Mesendoderm (in vitro differentiated cells): ENCODE results near the gene LYRM4.

Experiments
- DNase-seq: peaks from one replicate; pipeline ENCODE4 v3.0.0; 2013
- H2AK5ac ChIP-seq: 2 replicates; pipeline ENCODE4 v1.6.1; 2013; ENCODE audit warnings: low read length, inconsistent platforms
- H2BK120ac ChIP-seq: 2 replicates; pipeline ENCODE4 v1.6.1; 2013; ENCODE audit warnings: low read depth, mild to moderate bottlenecking, low read length, moderate library complexity, mixed read lengths
- H2BK15ac ChIP-seq: replicated peaks from 2 replicates; pipeline ENCODE4 v1.6.1; 2013; ENCODE audit warnings: low read depth, mild to moderate bottlenecking, moderate library complexity
- H2BK5ac ChIP-seq: 2 replicates; pipeline ENCODE4 v1.6.1; 2013; ENCODE audit warnings: low read length, inconsistent platforms
- H3K18ac ChIP-seq: 2 replicates; pipeline ENCODE4 v1.6.1; 2013; ENCODE audit warnings: mild to moderate bottlenecking, low read length, mixed read lengths
- H3K23ac ChIP-seq: one replicate; pipeline ENCODE4 v1.6.1; 2013; ENCODE audit warnings: low read length
- H3K27ac ChIP-seq: 2 replicates; pipeline ENCODE4 v1.5.1; 2013; ENCODE audit warnings: low read depth, mild to moderate bottlenecking, inconsistent platforms, low read length, moderate library complexity
- H3K27me3 ChIP-seq: 2 replicates; pipeline ENCODE4 v1.6.1; 2013; ENCODE audit warnings: low read length, control low read depth, mild to moderate bottlenecking, inconsistent platforms; ENCODE audit not compliant: insufficient read depth, poor library complexity
- H3K36me3 ChIP-seq: 2 replicates; pipeline ENCODE4 v1.6.1; 2013; ENCODE audit warnings: low read length, inconsistent platforms; ENCODE audit not compliant: control insufficient read depth, insufficient read depth
- H3K4ac ChIP-seq: one replicate; pipeline ENCODE4 v1.6.1; 2013; ENCODE audit warnings: low read depth, mild to moderate bottlenecking, low read length, moderate library complexity
- H3K4me1 ChIP-seq: 2 replicates; pipeline ENCODE4 v1.6.1; 2013; ENCODE audit warnings: low read depth, low read length, inconsistent platforms; ENCODE audit not compliant: control insufficient read depth
- H3K4me2 ChIP-seq: 2 replicates; pipeline ENCODE4 v1.6.1; 2013; ENCODE audit warnings: low read length
- H3K4me3 ChIP-seq: 2 replicates; pipeline ENCODE4 v1.5.1; 2013; ENCODE audit warnings: mild to moderate bottlenecking, low read length
- H3K56ac ChIP-seq: one replicate; pipeline ENCODE4 v1.6.1; 2013; ENCODE audit warnings: low read length
- H3K79me1 ChIP-seq: 2 replicates; pipeline ENCODE4 v1.6.1; 2013; ENCODE audit warnings: low read length, inconsistent platforms
- H3K79me2 ChIP-seq: 2 replicates; pipeline ENCODE4 v1.6.1; 2013; ENCODE audit warnings: mild to moderate bottlenecking, low read length; ENCODE audit not compliant: control insufficient read depth, insufficient read depth
- H3K9ac ChIP-seq: 2 replicates; pipeline ENCODE4 v1.6.1; 2013; ENCODE audit warnings: low read length, inconsistent platforms
- H4K5ac ChIP-seq: one replicate; pipeline ENCODE4 v1.6.1; 2013; ENCODE audit warnings: low read length
- H4K8ac ChIP-seq: one replicate; pipeline ENCODE4 v1.6.1; 2013; ENCODE audit warnings: low read depth, mild to moderate bottlenecking, control low read depth, low read length, moderate library complexity
- WGBS: extraction: QIAGEN DNeasy Blood & Tissue Kit; methylation state at CpG from one replicate; pipeline ENCODE4 v1.1.7; 2013; ENCODE audit warnings: low lambda C conversion rate, missing lambda C conversion rate; ENCODE audit not compliant: insufficient coverage; ENCODE audit errors: extremely low coverage; 5-methylcytosine and 5-hydroxymethylcytosine counted together

Gene LYRM4

DNA sequence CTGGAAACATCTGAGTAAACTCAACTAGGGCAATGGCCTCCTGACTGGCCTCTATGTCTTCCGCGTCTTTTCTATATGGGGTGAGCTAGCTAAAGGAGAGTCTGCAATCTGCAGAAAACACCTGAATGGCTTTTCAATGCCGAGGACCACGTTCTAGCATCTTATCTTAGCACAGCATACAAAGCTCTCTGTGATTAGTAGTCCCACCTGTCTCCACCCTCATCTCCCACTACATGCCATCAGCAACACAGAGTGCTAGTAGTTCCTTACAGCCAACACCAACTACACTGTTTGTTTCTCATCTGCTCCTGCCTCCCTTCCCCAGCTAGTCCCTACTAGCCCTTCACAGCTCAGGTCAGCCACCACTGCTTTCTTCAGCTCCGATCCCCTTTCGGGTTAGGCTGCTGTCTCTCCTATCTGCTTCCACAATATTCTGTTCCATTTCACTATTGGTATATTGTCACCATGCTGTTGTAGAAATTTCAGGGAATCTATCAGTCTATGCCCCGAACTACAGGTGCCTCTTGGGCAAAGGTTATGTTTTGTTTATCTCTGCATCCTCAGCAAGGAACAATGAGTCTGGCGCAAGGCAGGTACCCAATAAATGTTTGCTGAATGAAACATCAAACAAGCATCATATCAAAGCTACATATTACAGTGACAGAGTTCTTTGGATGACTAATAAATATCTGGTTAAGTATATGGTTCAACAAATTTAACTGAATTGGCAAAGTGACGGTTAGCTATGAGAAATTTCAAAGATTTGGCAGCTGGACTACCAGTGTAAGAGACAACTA, 12.2 kb downstream of the LYRM4 start:
- Histone ChIP-seq H3K27ac (no peak overlapping the region), H3K4me3 (no peak overlapping the region), H2BK120ac (no peak overlapping the region), H3K79me1 (peaks cover 30% of the 10 kb centered on the region), H4K8ac (no peak overlapping the region), H3K36me3 (no peaks in the 10 kb centered on the region), H3K18ac (no peak overlapping the region), H3K23ac (no peak overlapping the region), H3K4me2 (no peak overlapping the region), H3K27me3 (no peaks in the 10 kb centered on the region), H2BK15ac (no peak overlapping the region), H4K5ac (no peak overlapping the region), H2AK5ac (no peak overlapping the region), H3K4ac (no peak overlapping the region), H2BK5ac (no peak overlapping the region), H3K4me1 (peaks cover 7% of the 10 kb centered on the region), H3K56ac (no peak overlapping the region), H3K9ac (no peak overlapping the region), H3K79me2 (peaks cover 19% of the 10 kb centered on the region)
- no CpG with 5 or more reads among the region's 9 CpGs for WGBS
- no peak for DNase-seq

DNA sequence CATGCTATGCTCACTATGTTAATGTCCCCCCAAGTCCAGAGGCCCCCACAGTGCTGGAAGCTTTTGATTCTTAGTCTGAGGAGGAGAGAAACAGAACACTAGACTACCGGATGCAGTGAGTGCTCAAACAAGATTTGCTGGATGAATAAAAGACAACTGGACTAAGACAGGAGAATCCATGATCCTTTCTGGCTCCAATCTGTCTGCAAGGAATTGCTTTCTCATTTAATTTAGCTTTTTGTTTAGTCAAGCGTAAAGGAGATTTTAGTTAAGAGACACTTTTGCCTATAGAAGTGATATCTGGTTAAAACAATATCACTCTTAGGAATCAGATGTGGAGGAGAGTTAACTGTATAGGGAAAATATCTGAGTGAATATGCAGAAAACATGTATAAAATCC, 13.5 kb downstream of the LYRM4 start:
- no peak overlapping the region for H3K4me2 ChIP-seq
- no peak overlapping the region for H2BK120ac ChIP-seq
- no peak overlapping the region for H3K27ac ChIP-seq
- no peak overlapping the region for H4K8ac ChIP-seq
- no peak overlapping the region for H3K18ac ChIP-seq
- H3K4me1 ChIP-seq, result peaks cover 7% of the 10 kb centered on the region
- H3K36me3 ChIP-seq, result no peaks in the 10 kb centered on the region
- no peak overlapping the region for H2AK5ac ChIP-seq
- no peak overlapping the region for H3K4me3 ChIP-seq
- H4K5ac ChIP-seq, result no peak overlapping the region
- H2BK15ac ChIP-seq, result no peak overlapping the region
- WGBS, result no CpG with 5 or more reads among the region's 2 CpGs
- H3K79me2 ChIP-seq, result peaks cover 19% of the 10 kb centered on the region
- H3K27me3 ChIP-seq, result no peaks in the 10 kb centered on the region
- H3K23ac ChIP-seq, result no peak overlapping the region
- no peak overlapping the region for H2BK5ac ChIP-seq
- H3K56ac ChIP-seq, result no peak overlapping the region
- DNase-seq, result no peak
- no peak overlapping the region for H3K9ac ChIP-seq
- no peak overlapping the region for H3K4ac ChIP-seq
- H3K79me1 ChIP-seq, result peaks cover 28% of the 10 kb centered on the region

DNA sequence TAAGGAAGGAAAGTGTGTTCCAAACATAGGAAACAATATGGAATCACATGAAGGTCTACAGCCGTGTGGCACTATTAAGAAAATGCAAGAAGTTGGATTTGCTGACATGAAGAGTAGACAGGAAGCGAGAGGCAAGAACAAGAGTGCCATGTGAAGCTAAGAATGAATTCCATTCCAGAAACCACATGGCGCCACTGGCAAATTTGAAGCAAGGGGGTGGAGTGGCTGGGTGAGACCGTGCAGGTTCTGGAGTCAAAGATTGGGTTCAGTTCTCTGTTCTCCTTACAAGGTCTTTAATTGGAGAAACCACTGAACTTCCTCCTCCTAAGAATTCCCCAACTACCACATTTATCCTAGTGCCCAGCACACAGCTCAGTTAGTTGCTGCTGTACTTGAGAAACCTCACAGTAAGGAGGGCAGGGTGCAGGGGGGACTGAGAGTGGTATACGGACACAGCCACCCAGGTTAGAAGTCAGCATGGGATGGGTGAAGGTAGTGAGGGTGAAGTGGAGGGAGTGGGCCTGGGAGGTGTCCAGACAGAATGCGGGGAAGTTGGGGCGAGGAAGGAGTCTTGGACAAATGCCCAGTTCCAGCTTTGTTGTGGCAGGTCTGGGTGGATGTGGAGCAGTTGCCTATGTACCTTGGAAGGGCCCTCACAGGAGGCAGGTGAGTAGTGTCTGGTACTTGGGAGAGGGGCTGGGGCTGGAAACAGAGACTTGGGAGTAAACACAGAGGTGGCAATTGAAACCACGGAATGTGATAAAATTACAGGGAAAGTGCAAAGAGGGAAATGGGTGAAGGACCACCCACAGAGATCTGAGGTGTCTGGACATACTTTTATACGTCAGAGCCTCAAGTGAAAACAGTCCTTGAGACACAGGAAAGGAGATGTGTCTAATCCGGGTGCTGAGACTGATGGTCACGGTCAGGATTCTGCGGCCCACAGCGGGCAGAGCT, 14.3 kb downstream of the LYRM4 start:
- no peak overlapping the region for H3K4me2 ChIP-seq
- DNase-seq, result peak; percentile 59
- no peak overlapping the region for H3K23ac ChIP-seq
- H3K18ac ChIP-seq, result no peak overlapping the region
- H4K5ac ChIP-seq, result no peak overlapping the region
- H4K8ac ChIP-seq, result no peak overlapping the region
- no peaks in the 10 kb centered on the region for H3K27me3 ChIP-seq
- no peak overlapping the region for H2BK120ac ChIP-seq
- H3K56ac ChIP-seq, result peak overlapping the region; percentile 5
- no peak overlapping the region for H3K9ac ChIP-seq
- no CpG with 5 or more reads among the region's 13 CpGs for WGBS
- H3K36me3 ChIP-seq, result no peaks in the 10 kb centered on the region
- no peak overlapping the region for H2BK5ac ChIP-seq
- H3K79me2 ChIP-seq, result peaks cover 18% of the 10 kb centered on the region
- H3K27ac ChIP-seq, result no peak overlapping the region
- H2BK15ac ChIP-seq, result no peak overlapping the region
- peaks cover 7% of the 10 kb centered on the region for H3K4me1 ChIP-seq
- H2AK5ac ChIP-seq, result no peak overlapping the region
- H3K79me1 ChIP-seq, result peaks cover 26% of the 10 kb centered on the region
- no peak overlapping the region for H3K4ac ChIP-seq
- no peak overlapping the region for H3K4me3 ChIP-seq

GRCh38 chr6:5243069-5243468, 17.7 kb downstream of the LYRM4 start:
- Histone ChIP-seq H4K5ac (no peak overlapping the region), H3K4me3 (no peak overlapping the region), H3K4ac (no peak overlapping the region), H3K56ac (no peak overlapping the region), H3K27ac (no peak overlapping the region), H3K9ac (no peak overlapping the region), H3K18ac (no peak overlapping the region), H3K36me3 (no peaks in the 10 kb centered on the region), H2BK15ac (no peak overlapping the region), H2BK120ac (no peak overlapping the region), H4K8ac (no peak overlapping the region), H3K4me2 (no peak overlapping the region), H3K4me1 (peaks cover 7% of the 10 kb centered on the region), H3K23ac (no peak overlapping the region), H2AK5ac (no peak overlapping the region), H3K79me1 (peaks cover 27% of the 10 kb centered on the region), H2BK5ac (no peak overlapping the region), H3K79me2 (peaks cover 13% of the 10 kb centered on the region), H3K27me3 (no peaks in the 10 kb centered on the region)
- no peak for DNase-seq
- WGBS, result no CpG with 5 or more reads among the region's 12 CpGs

DNA sequence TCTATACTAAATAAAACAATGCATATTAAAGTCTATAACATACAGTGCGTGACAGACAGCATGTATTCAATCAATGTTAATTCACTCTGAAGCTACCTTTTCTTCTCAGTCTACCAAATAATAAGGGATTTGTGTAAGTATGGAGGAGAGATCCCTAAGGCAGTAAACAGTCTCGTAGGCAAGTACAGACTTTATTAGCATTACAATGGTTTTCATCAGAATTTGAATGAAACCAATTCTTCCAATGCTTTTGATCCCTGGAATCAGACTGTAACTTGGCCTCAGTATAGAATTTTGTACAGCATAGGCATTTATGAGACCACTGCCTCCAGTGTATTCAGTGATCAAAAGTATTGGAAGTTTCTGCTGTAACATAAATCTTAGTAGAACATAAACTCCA, 19.5 kb downstream of the LYRM4 start:
- H3K4ac ChIP-seq, result no peak overlapping the region
- H3K36me3 ChIP-seq, result no peaks in the 10 kb centered on the region
- no peak overlapping the region for H3K56ac ChIP-seq
- no peak overlapping the region for H2BK120ac ChIP-seq
- H3K18ac ChIP-seq, result no peak overlapping the region
- no peak overlapping the region for H4K8ac ChIP-seq
- H3K4me3 ChIP-seq, result no peak overlapping the region
- peaks cover 11% of the 10 kb centered on the region for H3K79me2 ChIP-seq
- no peak overlapping the region for H4K5ac ChIP-seq
- peaks cover 1% of the 10 kb centered on the region for H3K4me1 ChIP-seq
- no peaks in the 10 kb centered on the region for H3K27me3 ChIP-seq
- peaks cover 24% of the 10 kb centered on the region for H3K79me1 ChIP-seq
- H3K27ac ChIP-seq, result no peak overlapping the region
- no peak overlapping the region for H3K4me2 ChIP-seq
- H2BK5ac ChIP-seq, result no peak overlapping the region
- no peak overlapping the region for H3K9ac ChIP-seq
- H3K23ac ChIP-seq, result no peak overlapping the region
- DNase-seq, result no peak
- no peak overlapping the region for H2BK15ac ChIP-seq
- WGBS, result no CpG with 5 or more reads among the region's 2 CpGs
- H2AK5ac ChIP-seq, result no peak overlapping the region
